ENCODE results near the gene ARL3.

GRCh38 chr10:102731222-102731800 lies 17.1 kb upstream of the ARL3 start:
- TF ChIP-seq CTCF (IDR thresholded peaks at IDR 0.05; ENCODE audit: low read depth, low read length, poor library complexity, severe bottlenecking) (no peak), EZH2phosphoT487 (IDR thresholded peaks at IDR 0.05; ENCODE audit: borderline replicate concordance, low read length) (no peak)
